Liver (tissue), 9 donors: ENCODE measurements around the gene RSU1. TPM values are rescaled to one million over a fixed set of nuclear protein-coding genes. Genes with fewer than 3 reads are reported as not detected.

Experiments used
- DNase-seq: peaks from one replicate; pipeline ENCODE4 v3.0.0-alpha.2; 2017; ENCODE audit warnings: low spot score
- H3K27ac ChIP-seq, 2 donors: one replicate each; pipeline ENCODE4 v1.7.0; 2013; ENCODE audit warnings: inconsistent platforms in 2 of 2, low read length in 2 of 2, control low read depth in 1 of 2, low read depth in 1 of 2, mild to moderate bottlenecking in 1 of 2
- H3K27me3 ChIP-seq, 4 donors: one replicate each; pipeline versions ENCODE4 v1.6.1 to v1.7.0; 2013; ENCODE audit warnings: low read length in 3 of 4, inconsistent platforms in 1 of 4, mild to moderate bottlenecking in 1 of 4, moderate library complexity in 1 of 4; ENCODE audit not compliant: control insufficient read depth in 4 of 4, insufficient read depth in 4 of 4
- H3K36me3 ChIP-seq, 4 donors: one replicate each; pipeline versions ENCODE4 v1.6.1 to v1.7.0; 2013; ENCODE audit warnings: low read length in 3 of 4, mild to moderate bottlenecking in 3 of 4, low read depth in 1 of 4, moderate library complexity in 1 of 4; ENCODE audit not compliant: control insufficient read depth in 4 of 4, insufficient read depth in 3 of 4
- H3K4me1 ChIP-seq, 4 donors: one replicate each; pipeline versions ENCODE4 v1.6.1 to v1.7.0; 2013; ENCODE audit warnings: low read length in 3 of 4, mild to moderate bottlenecking in 3 of 4, moderate library complexity in 1 of 4; ENCODE audit not compliant: control insufficient read depth in 4 of 4, insufficient read depth in 4 of 4
- H3K4me3 ChIP-seq, 3 donors: one replicate each; pipeline versions ENCODE4 v1.6.1 to v1.7.0; 2013; ENCODE audit warnings: low read length in 3 of 3, control low read depth in 1 of 3, low read depth in 1 of 3, mild to moderate bottlenecking in 1 of 3
- H3K9ac ChIP-seq, 2 donors: one replicate each; pipeline ENCODE4 v1.7.0; 2013; ENCODE audit warnings: low read length in 2 of 2, mild to moderate bottlenecking in 2 of 2, moderate library complexity in 2 of 2, control low read depth in 1 of 2, low read depth in 1 of 2
- H3K9me3 ChIP-seq, 4 donors: one replicate each; pipeline versions ENCODE4 v1.6.1 to v1.7.0; 2013; ENCODE audit warnings: low read length in 3 of 4; ENCODE audit not compliant: control insufficient read depth in 4 of 4
- ATF3 ChIP-seq: IDR thresholded peaks from 2 replicates; pipeline ENCODE4 v1.6.1; 2016; ENCODE audit warnings: antibody characterized with exemption
- CTCF ChIP-seq: fragments of 150-350 bp; IDR thresholded peaks from 2 replicates; pipeline ENCODE4 v1.5.1; 2017; ENCODE audit warnings: improper control_type of control experiment, low read depth, low read length; ENCODE audit not compliant: missing input control
- EGR1 ChIP-seq, 2 donors: IDR thresholded peaks; 2 replicates each; pipeline ENCODE4 v1.6.1; 2016 to 2018; ENCODE audit warnings: antibody characterized with exemption in 2 of 2, low read depth in 2 of 2
- FOXA2 ChIP-seq: IDR thresholded peaks from 2 replicates; pipeline ENCODE4 v1.6.1; 2016; ENCODE audit warnings: antibody characterized with exemption
- GABPA ChIP-seq, 2 donors: IDR thresholded peaks in 1 of 2; conservative IDR thresholded peaks in 1 of 2; 2 replicates each; pipeline ENCODE4 v1.6.1; 2016; ENCODE audit warnings: antibody characterized with exemption in 2 of 2, mild to moderate bottlenecking in 1 of 2, moderate library complexity in 1 of 2
- HNF4A ChIP-seq, 2 donors: conservative IDR thresholded peaks; 2 replicates each; pipeline ENCODE4 v1.6.1; 2016; ENCODE audit warnings: antibody characterized with exemption in 2 of 2, mild to moderate bottlenecking in 2 of 2
- HNF4G ChIP-seq: IDR thresholded peaks from 2 replicates; pipeline ENCODE4 v1.6.1; 2016; ENCODE audit warnings: antibody characterized with exemption
- JUND ChIP-seq, 2 donors: IDR thresholded peaks; 2 replicates each; pipeline ENCODE4 v1.6.1; 2016; ENCODE audit warnings: antibody characterized with exemption in 2 of 2
- MAX ChIP-seq: IDR thresholded peaks from 2 replicates; pipeline ENCODE4 v1.6.1; 2016; ENCODE audit warnings: antibody characterized with exemption
- NR2F2 ChIP-seq: IDR thresholded peaks from 2 replicates; pipeline ENCODE4 v1.6.1; 2016; ENCODE audit warnings: antibody characterized with exemption
- RAD21 ChIP-seq, 2 donors: IDR thresholded peaks; 2 replicates each; pipeline ENCODE4 v1.6.1; 2016; ENCODE audit warnings: antibody characterized with exemption in 2 of 2, mild to moderate bottlenecking in 2 of 2
- REST ChIP-seq: IDR thresholded peaks from 2 replicates; pipeline ENCODE4 v1.6.1; 2016; ENCODE audit warnings: antibody characterized with exemption, mild to moderate bottlenecking
- RXRA ChIP-seq, 2 donors: IDR thresholded peaks; 2 replicates each; pipeline ENCODE4 v1.6.1; 2017 to 2018; ENCODE audit warnings: antibody characterized with exemption in 2 of 2, mild to moderate bottlenecking in 1 of 2
- SP1 ChIP-seq: IDR thresholded peaks from 2 replicates; pipeline ENCODE4 v1.6.1; 2018; ENCODE audit warnings: antibody characterized with exemption, mild to moderate bottlenecking
- TAF1 ChIP-seq: conservative IDR thresholded peaks from 2 replicates; pipeline ENCODE4 v1.6.1; 2016; ENCODE audit warnings: antibody characterized with exemption, mild to moderate bottlenecking
- YY1 ChIP-seq: IDR thresholded peaks from 2 replicates; pipeline ENCODE4 v1.6.1; 2016; ENCODE audit warnings: antibody characterized with exemption, mild to moderate bottlenecking
- ZBTB33 ChIP-seq: IDR thresholded peaks from 2 replicates; pipeline ENCODE4 v1.6.1; 2016; ENCODE audit warnings: antibody characterized with exemption
- WGBS: extraction: QIAGEN DNeasy Blood & Tissue Kit; methylation state at CpG from one replicate; pipeline ENCODE4 v1.1.7; 2013; 5-methylcytosine and 5-hydroxymethylcytosine counted together
- polyA plus RNA-seq, 2 donors: library from polyadenylated mRNA; stranded (reverse) in 1 of 2; unstranded in 1 of 2; fragments of 200-250 nt in 1 of 2; fragments of >200 nt in 1 of 2; fragmentation: Nextera tagmentation in 1 of 2; extraction: Ambion mirVana in 1 of 2; gene quantifications; one replicate each; pipeline versions ENCODE4 v1.2.1 to v1.2.3, GENCODE V29; 2013 to 2015
- total RNA-seq, 2 donors: library from RNA; depleted of rRNA; stranded (reverse); fragments of >200 nt; gene quantifications; one replicate each; pipeline ENCODE4 v1.2.3, GENCODE V29; 2014
- donor health status: healthy.
- donor health status: healthy.
- donor health status: healthy.
- donor health status: healthy.
- donor health status: healthy.

The RSU1 gene
- total and polyA plus RNA-seq, 4 donors, result 19.2 to 38.2 (median 28.0) TPM

- Histone ChIP-seq H3K27me3 (peaks cover 0 to 3% (median under 1%) of the 10 kb centered on the region in 4 donors), H3K27ac (no peak overlapping the region), H3K9me3 (no peaks in the 10 kb centered on the region), H3K36me3 (no peaks in the 10 kb centered on the region), H3K9ac (no peak overlapping the region), H3K4me3 (no peak overlapping the region), H3K4me1 (no peaks in the 10 kb centered on the region)
- TF ChIP-seq NR2F2 (no peak), HNF4G (no peak), FOXA2 (no peak), MAX (no peak), ZBTB33 (no peak), EGR1 (IDR thresholded peaks at IDR 0.05; ENCODE audit: low read depth in 2 of 2) (no peak), HNF4A (conservative IDR thresholded peaks at IDR 0.05) (no peak), JUND (IDR thresholded peaks at IDR 0.05) (no peak), SP1 (no peak), YY1 (no peak), CTCF (no peak), RXRA (IDR thresholded peaks at IDR 0.05) (no peak), GABPA (IDR thresholded peaks at IDR 0.05 in 1 of 2, conservative IDR thresholded peaks at IDR 0.05 in 1 of 2) (no peak), TAF1 (no peak), ATF3 (no peak), REST (no peak), RAD21 (IDR thresholded peaks at IDR 0.05) (no peak)
- 87% methylated on average over 4 of the region's 4 CpGs for WGBS
- no peak for DNase-seq
These were observed 269.3 kb downstream of the RSU1 start for GRCh38 chr10:16547973-16548372.
